Measurements from ENCODE around the gene MID1IP1. TPM values are rescaled to one million over a fixed set of nuclear protein-coding genes. Genes with fewer than 3 reads are reported as not detected.

MID1IP1 gene
- total and polyA plus RNA-seq, 2 of the 13 experiments (the other 11 are each of a cell fraction or from before 2014, with no cell fraction given) = 35.7 to 36.1 TPM

DNA sequence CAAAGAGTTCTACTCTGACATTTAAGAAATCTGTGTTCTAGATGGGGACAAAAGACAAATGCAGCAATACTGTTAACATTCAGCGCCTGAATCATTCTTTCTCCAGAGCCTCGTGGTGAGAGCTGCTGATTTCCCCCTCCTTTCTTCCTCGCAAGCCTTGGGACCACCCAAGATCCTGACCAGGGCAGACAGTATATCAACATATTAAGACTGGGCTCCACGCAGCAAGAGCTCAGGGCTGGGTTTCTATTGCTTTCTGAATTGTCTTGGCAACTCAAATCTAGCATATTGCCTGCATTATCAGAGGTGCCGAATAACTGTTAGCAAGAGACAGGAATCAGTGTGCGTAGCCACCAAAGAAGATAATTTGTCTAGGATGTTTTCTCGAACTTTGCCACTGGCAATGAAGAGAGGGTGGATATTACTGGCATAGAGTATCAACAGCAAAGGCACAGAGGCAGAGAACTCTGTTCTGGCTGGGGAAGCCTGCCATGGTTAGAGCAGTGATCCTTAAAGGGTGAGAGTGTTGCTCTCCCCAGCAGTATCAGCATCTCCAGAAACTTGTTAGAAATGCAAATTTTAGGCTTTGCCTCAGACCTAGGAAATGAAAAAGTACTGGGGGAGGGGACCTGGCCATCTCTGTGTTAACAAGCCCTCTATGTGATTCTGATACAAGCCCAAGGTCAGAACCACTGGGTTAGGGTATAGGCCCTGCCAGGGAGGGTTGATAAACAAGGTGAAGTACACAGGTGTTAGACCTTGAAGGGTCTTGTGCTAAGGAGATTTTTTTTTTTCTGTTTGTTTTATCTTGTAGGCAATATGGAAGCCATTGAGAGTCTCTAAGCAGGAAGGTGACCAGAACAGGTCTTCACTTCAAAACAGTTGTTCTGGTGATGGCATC lies 46.2 kb upstream of the MID1IP1 start (continued):
- TF ChIP-seq, protein P1, sequence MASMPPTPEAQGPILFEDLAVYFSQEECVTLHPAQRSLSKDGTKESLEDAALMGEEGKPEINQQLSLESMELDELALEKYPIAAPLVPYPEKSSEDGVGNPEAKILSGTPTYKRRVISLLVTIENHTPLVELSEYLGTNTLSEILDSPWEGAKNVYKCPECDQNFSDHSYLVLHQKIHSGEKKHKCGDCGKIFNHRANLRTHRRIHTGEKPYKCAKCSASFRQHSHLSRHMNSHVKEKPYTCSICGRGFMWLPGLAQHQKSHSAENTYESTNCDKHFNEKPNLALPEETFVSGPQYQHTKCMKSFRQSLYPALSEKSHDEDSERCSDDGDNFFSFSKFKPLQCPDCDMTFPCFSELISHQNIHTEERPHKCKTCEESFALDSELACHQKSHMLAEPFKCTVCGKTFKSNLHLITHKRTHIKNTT (CRISPR knock-in tag; IDR thresholded peaks at IDR 0.05) = no peak

DNA sequence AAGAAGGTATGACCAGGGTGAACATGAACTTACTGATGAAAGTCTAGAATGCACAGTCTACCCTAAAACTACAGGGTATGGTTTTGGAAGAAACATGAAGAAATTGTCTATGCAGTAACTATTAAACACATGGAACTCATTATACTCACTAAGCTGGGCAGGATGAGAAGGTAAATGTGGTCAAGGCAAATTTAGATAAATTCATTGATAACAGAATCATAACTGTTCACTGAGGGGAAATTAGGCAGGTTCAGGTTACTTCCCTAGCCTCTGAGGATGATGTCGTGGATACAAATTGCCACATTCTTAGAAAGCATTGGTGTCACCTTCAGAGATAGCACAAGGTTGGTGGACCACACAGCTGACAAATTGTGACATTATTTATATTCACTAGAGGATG lies 40.4 kb upstream of the MID1IP1 start:
- Histone ChIP-seq H3K79me2 (ENCODE audit: insufficient read depth, low read length) (no peaks in the 10 kb centered on the region), H3K27ac (ENCODE audit: extremely low read length, insufficient read depth, low read length) (no peak overlapping the region), H2AFZ (ENCODE audit: low read length) (no peak overlapping the region), H3K27me3 (ENCODE audit: control insufficient read depth in 1 of 2, insufficient read depth in 2 of 2, low read length in 2 of 2) (no peaks in the 10 kb centered on the region), H3K9ac (ENCODE audit: insufficient read depth, low read depth, low read length) (no peak overlapping the region), H3K4me2 (ENCODE audit: low read depth, low read length) (no peak overlapping the region), H3K4me3 (replicated peaks in 1 of 3; ENCODE audit: insufficient read depth in 1 of 3, low read depth in 2 of 3, low read length in 3 of 3) (no peak overlapping the region), H3K9me3 (ENCODE audit: low read length) (no peaks in the 10 kb centered on the region), H3K36me3 (replicated peaks in 1 of 2; ENCODE audit: control insufficient read depth in 1 of 2, insufficient read depth in 2 of 2, low read length in 2 of 2) (no peaks in the 10 kb centered on the region), H3K4me1 (ENCODE audit: insufficient read depth, low read length) (no peaks in the 10 kb centered on the region), H4K20me1 (ENCODE audit: insufficient read depth, low read length) (no peaks in the 10 kb centered on the region)
- in situ Hi-C loops (cut with HindIII; ENCODE audit: extremely low pct_ligation_motif_present, low pct_unique_long_range_greater_than_20kb) = no loop called here
- intact Hi-C loops (cut with micrococcal nuclease; ENCODE audit: unreplicated experiment) = loop anchor here (10.0 kb wide), 1 partner anchor 224 kb away; no protein-coding TSS in a partner anchor
- no TSS peak for BruUV-seq (replicated peaks)
- FAIRE-seq (no peak), DNase-seq (ENCODE audit: low spot score) (no peak), ATAC-seq (no peak)
- POLR2A ChIA-PET = no interaction called here
- 0% methylated on average over 1 of the region's 1 CpG for WGBS (ENCODE audit: low lambda C conversion rate)
- CTCF ChIA-PET (ENCODE audit: low intra/inter-chr PET ratio, low total read pairs) = no interaction called here
- no peak for TF ChIP-seq ZBTB21 (CRISPR knock-in tag; IDR thresholded peaks at IDR 0.05)
- TF ChIP-seq JDP2 (CRISPR knock-in tag; IDR thresholded peaks at IDR 0.05; ENCODE audit: borderline replicate concordance) = no peak
- TF ChIP-seq MED1 (CRISPR knock-in tag; IDR thresholded peaks at IDR 0.05) = no peak
- no peak for TF ChIP-seq ZNF431 (CRISPR knock-in tag; IDR thresholded peaks at IDR 0.05; ENCODE audit: borderline replicate concordance, low read depth)
- no peak for TF ChIP-seq TCF7L2 (IDR thresholded peaks at IDR 0.05; ENCODE audit: low read depth, low read length)
- TF ChIP-seq ZNF263 (CRISPR knock-in tag; IDR thresholded peaks at IDR 0.05) = no peak
- no peak for TF ChIP-seq HMG20B (CRISPR knock-in tag; conservative IDR thresholded peaks at IDR 0.05)
- TF ChIP-seq HNF4G (IDR thresholded peaks at IDR 0.05; ENCODE audit: borderline replicate concordance, low read depth, low read length) = no peak
- no peak for TF ChIP-seq HNF4G (CRISPR knock-in tag; IDR thresholded peaks at IDR 0.05; ENCODE audit: borderline replicate concordance, low read depth)
- TF ChIP-seq ZBTB7A (CRISPR knock-in tag; IDR thresholded peaks at IDR 0.05) = no peak
- TF ChIP-seq MBD4 (IDR thresholded peaks at IDR 0.05; ENCODE audit: borderline replicate concordance, low read length) = no peak
- TF ChIP-seq, protein P2, sequence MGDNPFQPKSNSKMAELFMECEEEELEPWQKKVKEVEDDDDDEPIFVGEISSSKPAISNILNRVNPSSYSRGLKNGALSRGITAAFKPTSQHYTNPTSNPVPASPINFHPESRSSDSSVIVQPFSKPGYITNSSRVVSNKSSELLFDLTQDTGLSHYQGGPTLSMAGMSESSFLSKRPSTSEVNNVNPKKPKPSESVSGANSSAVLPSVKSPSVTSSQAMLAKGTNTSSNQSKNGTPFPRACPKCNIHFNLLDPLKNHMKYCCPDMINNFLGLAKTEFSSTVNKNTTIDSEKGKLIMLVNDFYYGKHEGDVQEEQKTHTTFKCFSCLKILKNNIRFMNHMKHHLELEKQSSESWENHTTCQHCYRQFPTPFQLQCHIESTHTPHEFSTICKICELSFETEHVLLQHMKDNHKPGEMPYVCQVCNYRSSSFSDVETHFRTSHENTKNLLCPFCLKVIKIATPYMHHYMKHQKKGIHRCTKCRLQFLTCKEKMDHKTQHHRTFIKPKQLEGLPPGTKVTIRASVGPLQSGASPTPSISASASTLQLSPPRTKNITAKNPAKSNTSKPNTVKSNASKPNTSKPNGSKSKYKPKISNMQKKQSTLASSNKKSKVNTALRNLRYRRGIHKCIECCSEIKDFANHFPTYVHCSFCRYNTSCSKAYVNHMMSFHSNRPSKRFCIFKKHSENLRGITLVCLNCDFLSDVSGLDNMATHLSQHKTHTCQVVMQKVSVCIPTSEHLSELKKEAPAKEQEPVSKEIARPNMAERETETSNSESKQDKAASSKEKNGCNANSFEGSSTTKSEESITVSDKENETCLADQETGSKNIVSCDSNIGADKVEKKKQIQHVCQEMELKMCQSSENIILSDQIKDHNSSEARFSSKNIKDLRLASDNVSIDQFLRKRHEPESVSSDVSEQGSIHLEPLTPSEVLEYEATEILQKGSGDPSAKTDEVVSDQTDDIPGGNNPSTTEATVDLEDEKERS (CRISPR knock-in tag; IDR thresholded peaks at IDR 0.05) = no peak
- TF ChIP-seq, protein P3, sequence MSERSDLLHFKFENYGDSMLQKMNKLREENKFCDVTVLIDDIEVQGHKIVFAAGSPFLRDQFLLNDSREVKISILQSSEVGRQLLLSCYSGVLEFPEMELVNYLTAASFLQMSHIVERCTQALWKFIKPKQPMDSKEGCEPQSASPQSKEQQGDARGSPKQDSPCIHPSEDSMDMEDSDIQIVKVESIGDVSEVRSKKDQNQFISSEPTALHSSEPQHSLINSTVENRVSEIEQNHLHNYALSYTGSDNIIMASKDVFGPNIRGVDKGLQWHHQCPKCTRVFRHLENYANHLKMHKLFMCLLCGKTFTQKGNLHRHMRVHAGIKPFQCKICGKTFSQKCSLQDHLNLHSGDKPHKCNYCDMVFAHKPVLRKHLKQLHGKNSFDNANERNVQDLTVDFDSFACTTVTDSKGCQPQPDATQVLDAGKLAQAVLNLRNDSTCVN (CRISPR knock-in tag; IDR thresholded peaks at IDR 0.05; ENCODE audit: borderline replicate concordance) = no peak
- TF ChIP-seq IKZF1 (IDR thresholded peaks at IDR 0.05) = no peak
- TF ChIP-seq TAF1 (CRISPR knock-in tag; IDR thresholded peaks at IDR 0.05) = no peak
- TF ChIP-seq EHMT2 (IDR thresholded peaks at IDR 0.05; ENCODE audit: borderline replicate concordance, low read depth, low read length) = no peak
- TF ChIP-seq CREB1 (IDR thresholded peaks at IDR 0.05) = no peak
- TF ChIP-seq CREB1 (CRISPR knock-in tag; IDR thresholded peaks at IDR 0.05) = no peak
